Activated CD4-positive, alpha-beta T cell treated with anti-CD3 and anti-CD28 coated beads, Interleukin-10, Interleukin-2, amounts not matched to agents 100 ng/mL and 50 ng/mL, durations not matched to agents 16 hours and 8 hours (primary cell): Measurements from ENCODE around the gene FAH.
A peak's percentile ranks its signal among the peaks of the same experiment; 100 is the strongest.
"Not testable (repeated sequence)": the region's sequence is repeated elsewhere in the genome, so short reads cannot be mapped to it uniquely, and the experiment has no call there.

Experiments used
- DNase-seq: peaks from one replicate; pipeline ENCODE4 v3.0.0-alpha.2; 2020

Gene FAH

DNA sequence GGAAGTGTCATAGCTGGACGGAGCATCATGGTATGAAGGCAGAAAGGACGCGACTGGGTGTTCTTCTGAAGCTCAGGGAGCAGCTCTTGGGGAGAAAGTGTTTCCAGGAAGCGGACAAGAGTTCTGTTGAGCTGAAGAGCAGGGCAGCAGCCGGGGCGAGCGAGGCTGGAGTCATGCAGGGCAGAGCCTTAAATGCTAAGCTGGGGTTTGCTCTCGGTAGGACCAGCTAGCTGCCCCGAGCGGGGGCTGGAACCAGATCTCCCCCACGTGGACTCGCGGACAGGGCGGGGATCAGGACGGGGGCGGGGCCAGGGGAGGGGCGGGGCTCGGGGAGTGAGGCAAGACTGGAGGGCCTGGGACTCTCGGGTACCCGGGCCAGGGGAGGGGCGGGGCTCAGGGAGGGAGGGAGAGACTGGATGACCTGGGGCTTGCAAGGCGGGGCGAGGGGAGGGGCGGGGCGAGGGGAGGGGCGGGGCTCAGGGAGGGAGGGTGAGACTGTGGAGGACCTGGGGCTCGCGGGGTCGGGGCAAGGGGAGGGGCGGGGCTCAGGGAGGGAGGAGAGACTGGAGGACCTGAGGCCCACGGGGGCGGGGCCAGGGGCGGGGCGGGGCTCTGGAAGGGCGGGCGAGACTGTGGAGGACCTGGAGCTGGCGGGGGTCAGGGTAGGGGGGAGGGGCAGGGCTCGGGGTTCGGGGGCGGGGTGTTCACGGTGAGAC lies 461 bp upstream of the FAH start:
- DNase-seq: peak; percentile 97

DNA sequence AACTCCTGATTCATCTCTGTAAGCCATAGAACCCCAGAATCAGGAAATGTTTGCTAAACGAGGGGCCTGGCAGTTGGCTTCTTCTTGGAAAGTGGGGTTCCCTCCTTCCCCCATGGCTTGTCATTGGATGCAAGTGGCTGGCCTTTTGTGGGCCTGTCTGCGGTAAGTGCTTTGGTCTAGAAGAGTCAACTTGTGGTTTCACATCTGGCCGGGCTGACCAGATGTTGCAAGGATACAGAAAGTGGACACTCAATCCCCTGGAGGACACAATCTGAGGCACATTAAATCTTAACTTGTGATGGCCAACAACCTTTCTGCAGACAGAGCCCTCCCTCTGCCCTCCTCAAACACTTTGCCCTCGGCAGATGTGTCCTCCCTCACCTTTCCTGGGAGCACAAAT lies 1.1 kb downstream of the FAH start:
- DNase-seq: no peak

DNA sequence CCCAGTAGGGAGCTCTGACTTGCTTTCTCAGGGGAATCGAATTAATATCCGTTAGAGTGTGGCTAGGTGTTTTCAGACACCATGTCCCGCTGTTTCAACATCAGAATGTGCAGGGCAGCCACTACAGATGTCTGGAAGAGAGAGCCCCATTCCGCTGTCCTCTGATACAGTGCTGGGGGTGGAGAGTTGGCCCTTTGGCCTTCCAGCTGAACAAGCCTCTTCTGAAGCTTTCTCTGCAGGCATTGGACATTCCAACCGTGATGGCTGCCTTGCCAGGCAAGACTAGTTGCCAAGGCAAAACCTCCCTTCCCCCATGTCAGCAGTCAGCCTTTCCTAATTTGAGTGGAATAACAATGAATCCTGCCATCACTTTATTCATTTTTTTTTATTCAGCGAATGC lies 1.5 kb downstream of the FAH start:
- no peak for DNase-seq

DNA sequence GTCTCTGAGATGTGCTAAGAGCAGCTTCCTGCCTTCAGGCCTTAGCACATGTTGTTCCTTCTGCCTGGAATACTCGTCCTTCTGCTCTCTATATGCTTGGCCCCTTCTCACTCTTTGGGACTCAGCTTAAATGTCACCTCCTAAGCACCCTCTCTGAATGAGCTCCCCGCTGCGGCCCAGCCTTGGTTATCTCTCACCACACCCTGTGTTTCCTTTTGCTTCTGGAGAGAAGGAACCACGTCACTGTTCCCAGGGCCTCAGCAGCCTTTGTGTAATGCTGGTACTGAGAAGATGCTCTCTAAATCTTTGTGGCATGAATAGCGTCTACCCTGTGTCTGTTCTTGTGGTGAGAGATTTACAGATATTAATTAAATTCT lies 2.2 kb downstream of the FAH start:
- no peak for DNase-seq

GRCh38 chr15:80155378-80156175 lies 2.8 kb downstream of the FAH start:
- DNase-seq: not testable (repeated sequence)

DNA sequence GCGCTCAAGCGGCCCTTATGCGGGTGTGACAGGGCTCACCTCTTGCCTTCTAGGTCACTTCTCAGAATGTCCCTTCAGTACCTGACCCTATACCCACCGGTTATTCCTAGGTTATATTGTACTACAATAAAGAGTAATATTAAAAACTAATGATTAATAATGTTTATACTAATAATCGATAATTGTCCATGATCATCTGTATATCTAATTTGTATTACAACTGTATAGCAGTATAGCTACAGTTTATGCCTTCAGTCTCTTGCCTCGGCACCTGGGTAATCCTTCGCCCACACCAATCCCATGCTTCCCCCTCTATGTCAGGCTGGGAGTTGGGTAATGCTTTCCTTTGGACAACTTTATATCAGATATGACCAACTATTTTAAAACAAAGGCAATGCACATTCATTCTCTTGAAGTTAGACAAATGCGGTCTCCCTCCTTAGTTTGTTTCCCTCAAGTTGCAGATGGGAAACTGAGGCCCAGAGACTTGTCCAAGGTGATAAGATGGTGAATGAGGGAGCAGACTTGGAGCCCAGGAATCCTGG lies 3.4 kb downstream of the FAH start:
- DNase-seq: no peak

DNA sequence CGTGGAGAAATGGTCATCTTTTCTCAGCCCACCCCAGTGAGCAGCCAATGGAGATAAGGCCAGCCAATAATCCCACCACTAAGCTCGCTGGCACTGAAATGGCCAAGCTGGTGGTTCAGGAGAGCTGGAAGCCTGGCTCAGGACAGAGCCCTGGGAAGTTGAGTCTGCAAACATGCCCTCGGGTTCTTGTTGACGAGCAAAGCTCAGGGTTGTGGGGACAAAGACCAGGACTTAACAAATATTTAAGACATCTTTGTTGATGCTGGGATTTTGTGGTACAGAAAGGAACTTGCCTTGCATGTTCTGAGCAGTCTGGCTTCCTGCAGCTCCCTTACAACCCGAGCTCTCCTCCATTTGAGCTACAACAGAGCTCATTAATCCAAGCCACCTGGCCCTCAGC lies 4.4 kb downstream of the FAH start:
- DNase-seq: no peak

DNA sequence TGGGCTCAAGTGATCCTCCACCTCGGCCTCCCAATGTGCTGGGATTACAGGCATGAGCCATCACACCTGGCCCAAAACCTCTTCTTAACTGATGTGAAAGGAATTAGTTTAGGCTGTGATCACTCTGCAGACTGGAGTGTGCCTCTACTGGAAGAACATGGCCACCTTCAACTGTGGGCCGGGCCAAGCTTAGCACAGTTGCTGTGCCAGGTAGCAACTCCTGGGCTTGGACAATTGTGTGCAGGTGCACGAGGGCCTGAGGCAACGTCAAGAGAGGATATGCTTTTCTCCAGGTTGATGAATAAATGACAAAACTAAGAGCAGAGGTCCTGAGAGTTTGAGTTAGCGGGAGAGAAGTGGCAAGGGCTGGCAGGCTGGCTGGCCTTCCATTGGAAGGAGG lies 6.5 kb downstream of the FAH start:
- no peak for DNase-seq

DNA sequence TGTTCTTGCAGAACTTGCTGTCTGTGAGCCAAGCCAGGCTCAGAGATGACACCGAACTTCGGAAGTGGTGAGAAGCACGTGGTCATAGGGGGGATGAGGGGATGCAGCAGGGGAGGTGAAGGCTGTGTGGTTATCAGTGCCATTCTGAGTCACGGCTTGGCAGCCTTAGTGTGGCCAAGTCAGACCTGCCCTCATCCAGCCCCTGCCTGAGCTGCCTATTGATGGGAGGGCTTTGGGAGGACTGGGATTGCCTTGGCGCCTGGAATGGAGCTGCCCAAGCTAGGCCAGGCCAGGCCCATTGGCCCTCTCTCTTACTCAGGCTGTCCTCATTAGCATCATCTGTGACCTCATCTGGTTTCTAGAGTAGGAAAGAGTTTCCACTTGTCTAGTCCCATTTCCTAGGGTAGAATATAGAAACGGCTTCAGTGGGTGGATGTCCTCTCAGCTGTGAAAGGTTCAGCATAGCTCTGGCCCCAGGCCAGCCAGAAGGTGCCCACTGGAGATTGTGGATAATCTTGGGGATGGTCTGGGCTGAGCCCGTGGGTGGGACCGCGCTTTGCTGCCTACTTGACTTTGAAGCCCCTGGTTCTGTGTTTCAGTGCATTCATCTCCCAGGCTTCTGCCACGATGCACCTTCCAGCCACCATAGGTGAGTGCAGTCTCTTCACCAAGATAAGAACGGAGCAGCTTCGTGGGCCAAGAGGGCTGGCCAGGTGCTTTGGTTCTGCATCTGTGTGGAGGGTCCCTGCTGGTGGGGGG lies 7.2 kb downstream of the FAH start:
- DNase-seq: peak; percentile 67

- DNase-seq: peak; percentile 88
Measured at GRCh38 chr15:80160570-80161156, 7.9 kb downstream of the FAH start.

- no peak for DNase-seq
Measured at GRCh38 chr15:80161468-80162016, 8.7 kb downstream of the FAH start.

DNA sequence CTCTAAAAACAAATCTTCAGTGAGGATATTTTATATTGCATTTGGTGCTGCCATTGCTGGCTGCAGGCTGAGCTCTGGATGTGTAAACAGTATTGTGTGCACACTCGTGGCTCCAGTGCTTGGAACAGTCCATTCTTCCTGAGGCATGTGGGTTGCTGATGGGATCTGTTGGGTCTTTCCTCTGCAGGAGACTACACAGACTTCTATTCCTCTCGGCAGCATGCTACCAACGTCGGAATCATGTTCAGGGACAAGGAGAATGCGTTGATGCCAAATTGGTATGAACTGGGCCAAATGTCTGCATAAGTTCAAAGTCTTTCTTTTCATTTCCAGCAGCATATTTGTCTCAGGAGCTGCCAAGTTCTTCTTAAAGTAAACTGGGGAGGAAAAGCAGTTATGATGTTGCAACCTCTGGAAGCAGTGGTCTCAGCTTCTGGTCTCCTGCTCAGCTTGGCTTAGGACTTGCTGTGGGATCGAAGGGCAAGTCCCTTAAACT lies 9.3 kb downstream of the FAH start:
- no peak for DNase-seq

DNA sequence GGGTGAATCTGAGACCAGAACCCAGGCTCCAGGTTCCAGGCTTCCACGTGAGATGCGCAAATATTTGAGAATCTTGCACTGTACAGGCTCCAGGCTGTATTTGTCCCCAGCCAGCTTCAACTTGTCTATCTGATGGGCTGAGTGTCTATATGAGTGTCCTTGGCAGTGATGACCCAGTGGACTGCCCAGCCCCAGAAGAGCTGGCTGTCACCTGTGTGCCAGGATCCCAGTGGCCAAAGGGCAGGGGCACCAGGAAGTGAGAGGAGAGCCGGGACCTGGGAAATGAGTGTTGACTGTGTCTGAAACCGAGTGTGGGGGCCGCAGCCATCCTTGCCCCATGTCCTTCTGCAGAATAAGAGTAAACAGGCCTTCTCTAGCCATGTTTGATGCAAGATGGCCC lies 10.4 kb downstream of the FAH start:
- no peak for DNase-seq

GRCh38 chr15:80163897-80164296 lies 11.1 kb downstream of the FAH start:
- no peak for DNase-seq

DNA sequence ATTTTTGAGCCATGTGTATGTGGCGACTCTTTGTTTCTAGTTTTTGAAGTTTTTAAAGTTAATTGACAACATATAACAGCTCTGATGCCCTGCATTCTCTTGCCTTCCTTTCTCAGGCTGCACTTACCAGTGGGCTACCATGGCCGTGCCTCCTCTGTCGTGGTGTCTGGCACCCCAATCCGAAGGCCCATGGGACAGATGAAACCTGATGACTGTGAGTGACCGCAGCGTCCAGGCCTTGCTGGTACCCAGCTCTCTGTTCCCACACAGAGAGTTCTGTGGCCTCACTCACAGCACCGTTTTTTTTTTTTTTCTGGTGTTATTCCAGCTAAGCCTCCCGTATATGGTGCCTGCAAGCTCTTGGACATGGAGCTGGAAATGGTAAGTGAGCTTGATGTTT lies 15.1 kb downstream of the FAH start:
- DNase-seq: no peak

- DNase-seq: no peak
Measured at GRCh38 chr15:80168421-80168820, 15.6 kb downstream of the FAH start.

- DNase-seq: no peak
Measured at GRCh38 chr15:80169768-80170357, 17.1 kb downstream of the FAH start.

DNA sequence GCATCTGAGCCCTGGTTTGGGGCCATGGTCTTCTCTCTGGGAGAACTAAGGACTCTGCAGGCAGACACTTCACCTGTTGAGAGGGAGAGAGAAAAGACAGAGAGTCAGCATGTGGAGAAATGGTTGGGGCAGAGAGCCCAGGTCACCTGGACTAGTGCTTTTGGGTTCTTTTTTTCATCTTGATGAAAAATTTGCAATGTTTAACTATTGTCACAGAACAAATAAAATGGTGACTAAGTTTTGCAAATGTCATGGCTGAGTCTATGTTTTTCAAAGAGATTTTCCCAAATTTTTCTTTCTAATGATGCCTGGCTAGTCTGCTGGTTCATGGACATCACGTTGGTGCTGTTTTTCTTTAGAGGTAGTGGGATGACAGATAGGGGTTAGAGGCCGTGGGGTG lies 17.8 kb downstream of the FAH start:
- no peak for DNase-seq

- no peak for DNase-seq
Measured at GRCh38 chr15:80171787-80172186, 19.0 kb downstream of the FAH start.

- DNase-seq: no peak
Measured at GRCh38 chr15:80172401-80172800, 19.6 kb downstream of the FAH start.

GRCh38 chr15:80173022-80173759 lies 20.4 kb downstream of the FAH start:
- peak; percentile 77 for DNase-seq
